ENCODE results near the gene COG5. TPM values are rescaled to one million over a fixed set of nuclear protein-coding genes. Genes with fewer than 3 reads are reported as not detected.

Gene COG5
- total RNA-seq, 1 experiment from 2014 or later: 43.9 TPM

DNA sequence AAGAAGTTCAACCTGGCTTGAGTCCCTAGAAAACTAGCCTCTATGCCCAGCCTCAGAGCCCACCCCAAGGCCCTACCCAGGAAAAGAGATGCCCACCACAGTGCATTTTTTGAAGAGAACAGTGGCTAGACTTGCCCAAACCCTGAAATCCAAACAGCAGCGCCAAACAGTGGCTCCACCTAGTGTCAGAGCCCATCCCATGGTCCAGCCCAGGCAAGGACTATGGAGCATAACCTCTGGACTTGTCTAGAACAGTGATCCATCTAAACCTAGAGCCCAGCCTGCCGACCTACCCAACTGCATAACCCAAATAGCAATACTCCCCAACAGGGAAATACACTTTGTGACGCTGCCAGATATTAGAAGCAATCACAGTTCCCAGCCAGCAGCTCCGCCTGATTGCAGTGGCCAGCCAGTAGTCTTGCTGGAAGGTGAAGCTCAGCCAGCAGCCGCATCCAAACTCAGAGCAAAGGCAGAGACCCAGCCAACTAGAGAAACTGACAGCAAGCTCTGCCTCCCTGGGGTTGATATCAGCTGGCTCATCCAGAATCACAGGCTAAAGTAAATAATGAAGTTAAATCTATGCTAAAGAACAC, 350.4 kb downstream of the COG5 start:
- TF ChIP-seq, protein P1, sequence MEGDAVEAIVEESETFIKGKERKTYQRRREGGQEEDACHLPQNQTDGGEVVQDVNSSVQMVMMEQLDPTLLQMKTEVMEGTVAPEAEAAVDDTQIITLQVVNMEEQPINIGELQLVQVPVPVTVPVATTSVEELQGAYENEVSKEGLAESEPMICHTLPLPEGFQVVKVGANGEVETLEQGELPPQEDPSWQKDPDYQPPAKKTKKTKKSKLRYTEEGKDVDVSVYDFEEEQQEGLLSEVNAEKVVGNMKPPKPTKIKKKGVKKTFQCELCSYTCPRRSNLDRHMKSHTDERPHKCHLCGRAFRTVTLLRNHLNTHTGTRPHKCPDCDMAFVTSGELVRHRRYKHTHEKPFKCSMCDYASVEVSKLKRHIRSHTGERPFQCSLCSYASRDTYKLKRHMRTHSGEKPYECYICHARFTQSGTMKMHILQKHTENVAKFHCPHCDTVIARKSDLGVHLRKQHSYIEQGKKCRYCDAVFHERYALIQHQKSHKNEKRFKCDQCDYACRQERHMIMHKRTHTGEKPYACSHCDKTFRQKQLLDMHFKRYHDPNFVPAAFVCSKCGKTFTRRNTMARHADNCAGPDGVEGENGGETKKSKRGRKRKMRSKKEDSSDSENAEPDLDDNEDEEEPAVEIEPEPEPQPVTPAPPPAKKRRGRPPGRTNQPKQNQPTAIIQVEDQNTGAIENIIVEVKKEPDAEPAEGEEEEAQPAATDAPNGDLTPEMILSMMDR (IDR thresholded peaks at IDR 0.05; ENCODE audit: insufficient read depth in 1 of 2, low read depth in 1 of 2, low read length in 1 of 2, severe bottlenecking in 1 of 2, unreplicated experiment in 1 of 2): no peak
- BruUV-seq (replicated peaks): no TSS peak
- Histone ChIP-seq H3K4me3 (ENCODE audit: low read depth, low read length) (no peak overlapping the region), H3K36me3 (ENCODE audit: control insufficient read depth, insufficient read depth, low read length) (peaks cover 1% of the 10 kb centered on the region), H3K9me3 (no peaks in the 10 kb centered on the region; the same call in 1 of the 2 replicates), H3K27me3 (replicated peaks; ENCODE audit: control insufficient read depth, insufficient read depth, low read length) (no peaks in the 10 kb centered on the region), H3K4me1 (no peaks in the 10 kb centered on the region)
- no peaks in the 10 kb centered on the region for H3K36me3 Mint-ChIP-seq (ENCODE audit: insufficient read depth, unreplicated experiment)
- no peak overlapping the region for H3K4me3 Mint-ChIP-seq (ENCODE audit: unreplicated experiment)
- intact Hi-C loops (cut with micrococcal nuclease; ENCODE audit: unreplicated experiment): no loop called here
- H3K27ac Mint-ChIP-seq (ENCODE audit: unreplicated experiment): no peak overlapping the region
- DNase-seq: no peak
- H3K27me3 Mint-ChIP-seq (ENCODE audit: insufficient read depth, unreplicated experiment): no peaks in the 10 kb centered on the region
- H3K9me3 Mint-ChIP-seq (ENCODE audit: unreplicated experiment): peaks cover 10% of the 10 kb centered on the region
- POLR2A ChIA-PET: no interaction called here
- CTCF ChIA-PET: no interaction called here
- no peaks in the 10 kb centered on the region for H3K4me1 Mint-ChIP-seq (ENCODE audit: low read depth, unreplicated experiment)

DNA sequence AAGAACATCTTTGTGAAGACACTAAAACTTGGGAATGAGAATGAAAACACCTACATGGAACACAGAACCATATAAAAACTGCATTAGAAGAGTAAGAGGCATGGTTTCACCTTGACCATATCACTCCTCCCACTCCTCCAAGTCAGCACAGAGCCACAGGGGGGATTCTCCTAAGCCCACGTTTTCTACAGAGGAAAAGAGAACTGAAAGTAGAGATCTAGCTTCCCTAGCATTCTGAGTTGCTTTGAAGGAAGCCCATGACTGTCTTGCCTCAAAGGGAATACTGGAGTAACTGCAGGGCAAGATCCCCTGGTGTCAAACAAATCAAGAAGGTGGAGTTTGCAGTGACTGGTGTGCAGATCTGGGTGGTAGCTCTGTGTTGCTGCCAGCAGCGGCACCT, 351.0 kb downstream of the COG5 start:
- CTCF ChIA-PET: no interaction called here
- POLR2A ChIA-PET: no interaction called here

DNA sequence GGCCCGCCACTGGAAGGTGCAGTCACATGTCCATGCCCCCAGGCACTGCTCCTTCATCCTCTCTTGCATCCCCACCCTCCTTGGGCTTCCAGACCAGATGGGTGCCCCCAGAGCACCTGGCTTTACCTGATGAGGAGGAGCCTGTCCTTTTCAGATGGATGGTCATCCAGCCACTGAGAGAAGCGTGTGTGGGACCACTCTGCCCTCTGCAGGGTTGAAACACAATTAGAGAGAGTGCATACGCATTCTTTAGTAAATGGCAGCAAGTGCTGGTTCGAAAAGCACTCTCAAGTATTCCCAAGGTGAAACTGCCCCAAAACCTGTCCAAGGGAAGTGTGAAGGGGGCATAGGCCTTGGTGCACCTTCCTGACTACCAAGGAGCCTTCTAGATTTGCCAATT, 353.3 kb downstream of the COG5 start:
- peaks cover 11% of the 10 kb centered on the region for H3K36me3 Mint-ChIP-seq (ENCODE audit: insufficient read depth, unreplicated experiment)
- BruUV-seq (replicated peaks): no TSS peak
- TF ChIP-seq, protein P1 (IDR thresholded peaks at IDR 0.05; ENCODE audit: insufficient read depth in 1 of 2, low read depth in 1 of 2, low read length in 1 of 2, severe bottlenecking in 1 of 2, unreplicated experiment in 1 of 2): peak in 1 of 2 experiments; percentile 15
- ChIA-PET CTCF (no interaction called here), POLR2A (no interaction called here)
- Histone ChIP-seq H3K27me3 (replicated peaks; ENCODE audit: control insufficient read depth, insufficient read depth, low read length) (no peaks in the 10 kb centered on the region), H3K4me3 (ENCODE audit: low read depth, low read length) (no peak overlapping the region), H3K4me1 (no peaks in the 10 kb centered on the region), H3K9me3 (no peaks in the 10 kb centered on the region; the same call in 1 of the 2 replicates), H3K36me3 (ENCODE audit: control insufficient read depth, insufficient read depth, low read length) (peaks cover 1% of the 10 kb centered on the region)
- intact Hi-C loops (cut with micrococcal nuclease; ENCODE audit: unreplicated experiment): no loop called here
- no peak overlapping the region for H3K27ac Mint-ChIP-seq (ENCODE audit: unreplicated experiment)
- H3K4me1 Mint-ChIP-seq (ENCODE audit: low read depth, unreplicated experiment): no peaks in the 10 kb centered on the region
- peaks cover 9% of the 10 kb centered on the region for H3K9me3 Mint-ChIP-seq (ENCODE audit: unreplicated experiment)
- H3K27me3 Mint-ChIP-seq (ENCODE audit: insufficient read depth, unreplicated experiment): no peaks in the 10 kb centered on the region
- no peak for DNase-seq
- H3K4me3 Mint-ChIP-seq (ENCODE audit: unreplicated experiment): no peak overlapping the region

More for the DNA sequence above, 351.0 kb downstream of the COG5 start:
- Mint-ChIP-seq H3K4me3 (ENCODE audit: unreplicated experiment) (no peak overlapping the region), H3K36me3 (ENCODE audit: insufficient read depth, unreplicated experiment) (peaks cover 5% of the 10 kb centered on the region), H3K9me3 (ENCODE audit: unreplicated experiment) (peaks cover 10% of the 10 kb centered on the region), H3K27ac (ENCODE audit: unreplicated experiment) (no peak overlapping the region), H3K4me1 (ENCODE audit: low read depth, unreplicated experiment) (no peaks in the 10 kb centered on the region), H3K27me3 (ENCODE audit: insufficient read depth, unreplicated experiment) (no peaks in the 10 kb centered on the region)
- H3K36me3 ChIP-seq (ENCODE audit: control insufficient read depth, insufficient read depth, low read length): peaks cover 1% of the 10 kb centered on the region
- no peaks in the 10 kb centered on the region; the same call in 1 of the 2 replicates for H3K9me3 ChIP-seq
- intact Hi-C loops (cut with micrococcal nuclease; ENCODE audit: unreplicated experiment): no loop called here
- H3K4me1 ChIP-seq: no peaks in the 10 kb centered on the region
- no peak for DNase-seq
- TF ChIP-seq, protein P1 (IDR thresholded peaks at IDR 0.05; ENCODE audit: insufficient read depth in 1 of 2, low read depth in 1 of 2, low read length in 1 of 2, severe bottlenecking in 1 of 2, unreplicated experiment in 1 of 2): no peak
- H3K27me3 ChIP-seq (replicated peaks; ENCODE audit: control insufficient read depth, insufficient read depth, low read length): no peaks in the 10 kb centered on the region
- no peak overlapping the region for H3K4me3 ChIP-seq (ENCODE audit: low read depth, low read length)
- BruUV-seq (replicated peaks): no TSS peak

All from Caco-2 (cell line).